Measurements from ENCODE around the gene GPC6.

Gene GPC6

GRCh38 chr13:93903909-93904308 lies 677.3 kb downstream of the GPC6 start:
- H3K27ac ChIP-seq, result no peak overlapping the region
- TF ChIP-seq ZFX (IDR thresholded peaks at IDR 0.05) (no peak), CTCF (conservative IDR thresholded peaks at IDR 0.05) (no peak)

- no peak overlapping the region for H3K27ac ChIP-seq
- TF ChIP-seq CTCF (conservative IDR thresholded peaks at IDR 0.05), result no peak
- TF ChIP-seq ZFX (IDR thresholded peaks at IDR 0.05), result no peak
These were observed 688.7 kb downstream of the GPC6 start for GRCh38 chr13:93915269-93915809.

GRCh38 chr13:93922063-93922855 lies 695.7 kb downstream of the GPC6 start:
- peak; percentile 22 for TF ChIP-seq CTCF (conservative IDR thresholded peaks at IDR 0.05)
- TF ChIP-seq ZFX (IDR thresholded peaks at IDR 0.05), result no peak

GRCh38 chr13:93925990-93926389 lies 699.4 kb downstream of the GPC6 start:
- H3K27ac ChIP-seq, result no peak overlapping the region
- TF ChIP-seq CTCF (conservative IDR thresholded peaks at IDR 0.05), result no peak
- no peak for TF ChIP-seq ZFX (IDR thresholded peaks at IDR 0.05)

More at GRCh38 chr13:93922063-93922855, 695.7 kb downstream of the GPC6 start:
- no peak overlapping the region for H3K27ac ChIP-seq

GRCh38 chr13:93926425-93926824 lies 699.8 kb downstream of the GPC6 start:
- no peak for TF ChIP-seq ZFX (IDR thresholded peaks at IDR 0.05)
- H3K27ac ChIP-seq, result no peak overlapping the region

- TF ChIP-seq ZFX (IDR thresholded peaks at IDR 0.05), result no peak
- TF ChIP-seq CTCF (conservative IDR thresholded peaks at IDR 0.05), result no peak
- H3K27ac ChIP-seq, result no peak overlapping the region
These were observed 700.8 kb downstream of the GPC6 start for GRCh38 chr13:93927431-93927830.

GRCh38 chr13:93932901-93933300 lies 706.3 kb downstream of the GPC6 start:
- H3K27ac ChIP-seq, result no peak overlapping the region

More at GRCh38 chr13:93932901-93933300, 706.3 kb downstream of the GPC6 start:
- TF ChIP-seq CTCF (conservative IDR thresholded peaks at IDR 0.05) (no peak), ZFX (IDR thresholded peaks at IDR 0.05) (no peak)
